Natural killer cell (primary cell): ENCODE results near the gene SPEF1. TPM values are rescaled to one million over a fixed set of nuclear protein-coding genes. Genes with fewer than 3 reads are reported as not detected.

Source experiments
- ATAC-seq, 3 donors: fragments of 150-1000 bp in 2 of 3; fragments of 200-7000 bp in 1 of 3; cut with Tn5 transposase; 1 replicate in 1 of 3; 2 replicates in 2 of 3; pipeline ENCODE4 v1.10.0; 2021; ENCODE audit warnings: mild to moderate bottlenecking in 2 of 3, moderate library complexity in 2 of 3
- DNase-seq, 2 donors: peaks; one replicate each; pipeline versions ENCODE4 v3.0.0 to v3.0.0-alpha.2; 2013 to 2021; ENCODE audit warnings: mixed read lengths in 1 of 2
- H3K27ac ChIP-seq: one replicate; pipeline ENCODE4 v1.5.1; 2013; ENCODE audit warnings: mild to moderate bottlenecking, low read length
- H3K27me3 ChIP-seq: one replicate; pipeline ENCODE4 v1.6.1; 2013; ENCODE audit warnings: low read length; ENCODE audit not compliant: control insufficient read depth, insufficient read depth
- H3K36me3 ChIP-seq: one replicate; pipeline ENCODE4 v1.6.1; 2013; ENCODE audit warnings: low read length; ENCODE audit not compliant: control insufficient read depth, insufficient read depth
- H3K4me1 ChIP-seq: one replicate; pipeline ENCODE4 v1.6.1; 2013; ENCODE audit warnings: low read length; ENCODE audit not compliant: control insufficient read depth, insufficient read depth
- H3K4me3 ChIP-seq: one replicate; pipeline ENCODE4 v1.5.1; 2013; ENCODE audit warnings: low read length
- H3K9me3 ChIP-seq: one replicate; pipeline ENCODE4 v1.6.1; 2013; ENCODE audit warnings: low read length; ENCODE audit not compliant: control insufficient read depth, insufficient read depth
- H3K27ac Mint-ChIP-seq, 2 donors: one replicate each; pipeline ENCODE4 v1.8.0; 2022; ENCODE audit warnings: mild to moderate bottlenecking in 2 of 2, mixed read lengths in 2 of 2, moderate library complexity in 1 of 2
- H3K27me3 Mint-ChIP-seq, 2 donors: one replicate each; pipeline ENCODE4 v1.8.0; 2022; ENCODE audit warnings: low read depth in 2 of 2, mixed read lengths in 2 of 2
- H3K36me3 Mint-ChIP-seq: one replicate; pipeline ENCODE4 v1.8.0; 2022; ENCODE audit warnings: mixed read lengths
- H3K4me1 Mint-ChIP-seq, 2 donors: one replicate each; pipeline ENCODE4 v1.8.0; 2022; ENCODE audit warnings: mixed read lengths in 2 of 2
- H3K4me3 Mint-ChIP-seq: one replicate; pipeline ENCODE4 v1.8.0; 2022; ENCODE audit warnings: mild to moderate bottlenecking, moderate library complexity, mixed read lengths
- H3K9me3 Mint-ChIP-seq, 2 donors: one replicate each; pipeline ENCODE4 v1.8.0; 2022; ENCODE audit warnings: mixed read lengths in 2 of 2
- WGBS: methylation state at CpG from one replicate; pipeline ENCODE4 v1.1.7; 2013; ENCODE audit warnings: missing lambda C conversion rate; ENCODE audit not compliant: insufficient coverage; 5-methylcytosine and 5-hydroxymethylcytosine counted together
- intact Hi-C: fragments of 100-400 bp; cut with micrococcal nuclease; formaldehyde crosslinking; loops from one replicate; pipeline ENCODE4 v1.14.2; 2022
- total RNA-seq, 4 donors: library from RNA; stranded (reverse); fragments of 120-200 nt in 1 of 4; gene quantifications; one replicate each; pipeline versions ENCODE4 v1.2.3 to v1.2.4, GENCODE V29; 2013 to 2022
- TF ChIP-seq, protein P1 (sequence below): fragments of 200-600 bp; IDR thresholded peaks from one replicate; pipeline ENCODE4 v1.8.0; 2022; ENCODE audit warnings: antibody characterized with exemption

The SPEF1 gene
- total RNA-seq, 3 donors from 2014 or later (not counting 1 experiment from before 2014, with no cell fraction given), result 0.23 TPM; not detected in 2

DNA sequence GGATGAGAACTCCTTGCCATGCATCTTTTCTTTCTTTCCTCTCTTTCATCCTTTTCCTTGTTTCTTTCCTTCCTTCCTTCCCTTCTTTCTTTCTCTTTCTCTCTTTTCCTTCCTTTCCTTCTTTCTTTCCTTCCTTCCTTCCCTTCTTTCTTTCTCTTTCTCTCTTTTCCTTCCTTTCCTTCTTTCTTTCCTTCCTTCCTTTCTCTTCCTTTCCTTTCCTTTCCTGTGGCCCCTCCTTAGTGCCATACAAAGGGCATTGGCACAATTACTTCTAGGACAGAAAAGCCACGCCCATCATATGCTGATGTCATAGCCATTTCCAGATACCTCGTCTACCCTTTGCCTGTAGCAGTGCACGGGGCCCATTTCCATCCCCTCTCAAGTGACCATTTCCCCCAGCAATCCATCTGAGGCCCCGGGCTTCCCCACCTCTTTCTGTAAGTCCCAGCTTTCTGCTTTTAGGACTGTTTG, 7.5 kb upstream of the SPEF1 start:
- intact Hi-C loops, result loop anchor here (10.0 kb wide), 1 partner anchor 296 kb away; no protein-coding TSS in a partner anchor
- H3K27ac Mint-ChIP-seq, result peak overlapping the region; percentile 4 to 43
- Histone ChIP-seq H3K9me3 (no peaks in the 10 kb centered on the region), H3K4me3 (no peak overlapping the region), H3K4me1 (peaks cover 25% of the 10 kb centered on the region), H3K36me3 (no peaks in the 10 kb centered on the region), H3K27ac (no peak overlapping the region), H3K27me3 (no peaks in the 10 kb centered on the region)
- TF ChIP-seq, protein P1, sequence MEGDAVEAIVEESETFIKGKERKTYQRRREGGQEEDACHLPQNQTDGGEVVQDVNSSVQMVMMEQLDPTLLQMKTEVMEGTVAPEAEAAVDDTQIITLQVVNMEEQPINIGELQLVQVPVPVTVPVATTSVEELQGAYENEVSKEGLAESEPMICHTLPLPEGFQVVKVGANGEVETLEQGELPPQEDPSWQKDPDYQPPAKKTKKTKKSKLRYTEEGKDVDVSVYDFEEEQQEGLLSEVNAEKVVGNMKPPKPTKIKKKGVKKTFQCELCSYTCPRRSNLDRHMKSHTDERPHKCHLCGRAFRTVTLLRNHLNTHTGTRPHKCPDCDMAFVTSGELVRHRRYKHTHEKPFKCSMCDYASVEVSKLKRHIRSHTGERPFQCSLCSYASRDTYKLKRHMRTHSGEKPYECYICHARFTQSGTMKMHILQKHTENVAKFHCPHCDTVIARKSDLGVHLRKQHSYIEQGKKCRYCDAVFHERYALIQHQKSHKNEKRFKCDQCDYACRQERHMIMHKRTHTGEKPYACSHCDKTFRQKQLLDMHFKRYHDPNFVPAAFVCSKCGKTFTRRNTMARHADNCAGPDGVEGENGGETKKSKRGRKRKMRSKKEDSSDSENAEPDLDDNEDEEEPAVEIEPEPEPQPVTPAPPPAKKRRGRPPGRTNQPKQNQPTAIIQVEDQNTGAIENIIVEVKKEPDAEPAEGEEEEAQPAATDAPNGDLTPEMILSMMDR, result no peak
- H3K4me1 Mint-ChIP-seq, result peaks cover 15 to 35% of the 10 kb centered on the region in 2 donors
- WGBS, result 74% methylated on average over 4 of the region's 4 CpGs
- H3K36me3 Mint-ChIP-seq, result no peaks in the 10 kb centered on the region
- H3K4me3 Mint-ChIP-seq, result peak overlapping the region; percentile 29
- DNase-seq, result no peak
- no peaks in the 10 kb centered on the region for H3K27me3 Mint-ChIP-seq
- H3K9me3 Mint-ChIP-seq, result no peaks in the 10 kb centered on the region
- no peak for ATAC-seq

GRCh38 chr20:3787324-3788014, 6.2 kb upstream of the SPEF1 start:
- Mint-ChIP-seq H3K27me3 (no peaks in the 10 kb centered on the region), H3K9me3 (no peaks in the 10 kb centered on the region), H3K4me3 (peak overlapping the region; percentile 74), H3K4me1 (peaks cover 15 to 40% of the 10 kb centered on the region in 2 donors), H3K27ac (peak overlapping the region; percentile 44 to 65), H3K36me3 (no peaks in the 10 kb centered on the region)
- 94% methylated on average over 4 of the region's 5 CpGs for WGBS
- DNase-seq (no peak), ATAC-seq (no peak)
- Histone ChIP-seq H3K27me3 (no peaks in the 10 kb centered on the region), H3K36me3 (no peaks in the 10 kb centered on the region), H3K27ac (peak overlapping the region; percentile 25), H3K9me3 (no peaks in the 10 kb centered on the region), H3K4me1 (peaks cover 25% of the 10 kb centered on the region), H3K4me3 (peak overlapping the region; percentile 50)
- TF ChIP-seq, protein P1, result no peak
- intact Hi-C loops, result loop anchor here (1.0 to 10.0 kb wide), 3 partner anchors 33 to 297 kb away; partner anchors contain the start of gene AP5S1

DNA sequence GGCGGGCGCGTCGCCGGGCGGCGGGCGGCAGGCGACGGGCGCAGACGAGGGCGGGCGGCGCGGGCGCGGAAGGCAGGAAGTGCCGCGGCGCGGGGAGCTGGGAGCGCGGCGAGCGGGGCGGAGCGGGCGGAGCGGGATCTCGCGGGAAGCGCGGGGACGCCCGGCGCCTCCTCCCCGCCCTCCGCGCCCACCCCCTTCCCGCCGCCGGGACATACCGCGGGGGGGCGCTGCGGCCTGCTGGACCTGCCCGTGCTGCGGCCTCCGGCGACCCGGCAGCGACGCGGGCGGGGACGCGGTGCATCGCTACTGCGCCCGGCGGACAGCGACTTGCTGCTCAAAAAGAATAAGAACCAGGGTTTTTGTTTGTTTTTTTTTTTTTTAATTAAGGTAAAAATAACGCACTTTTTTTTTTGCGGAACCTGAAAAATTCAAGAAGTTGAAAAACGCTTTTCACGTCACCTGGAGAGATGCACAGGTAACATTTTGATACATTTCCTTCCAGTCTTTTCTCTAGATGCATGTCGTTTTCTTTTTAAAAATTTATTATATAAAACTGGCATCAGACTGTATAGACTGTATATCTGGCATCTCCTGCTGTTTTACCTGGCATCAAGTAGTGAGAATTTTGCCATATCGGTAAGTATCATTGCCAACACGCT, 5.5 kb upstream of the SPEF1 start, which contains the start of gene CENPB:
Gene CENPB (minus strand): TSS at position 76 of the 659 bp plus-strand sequence. CDS start 257 bp downstream, outside the sequence.
- ATAC-seq (peak; percentile 93 to 98 (median 95)), DNase-seq (peak; percentile 93)
- Histone ChIP-seq H3K9me3 (no peaks in the 10 kb centered on the region), H3K27ac (peak within 1 kb of the TSS; percentile 57), H3K4me3 (peak within 1 kb of the TSS; percentile 50), H3K36me3 (no peaks in the 10 kb centered on the region), H3K27me3 (no peaks in the 10 kb centered on the region), H3K4me1 (peaks cover 25% of the 10 kb centered on the region)
- 1% methylated on average over 65 of the region's 70 CpGs for WGBS
- Mint-ChIP-seq H3K27ac (peak within 1 kb of the TSS; percentile 65 to 69), H3K27me3 (no peaks in the 10 kb centered on the region), H3K4me1 (peaks cover 18 to 44% of the 10 kb centered on the region in 2 donors), H3K4me3 (peak within 1 kb of the TSS; percentile 84), H3K36me3 (no peaks in the 10 kb centered on the region), H3K9me3 (no peaks in the 10 kb centered on the region)
- TF ChIP-seq, protein P1, result peak; percentile 84
- intact Hi-C loops, result loop anchor here (1.0 to 10.0 kb wide), 3 partner anchors 34 to 298 kb away; partner anchors contain the start of gene AP5S1
